ENCODE results near the gene RPL15. TPM values are rescaled to one million over a fixed set of nuclear protein-coding genes. Genes with fewer than 3 reads are reported as not detected.

RPL15 gene
- total RNA-seq, 1 donor from 2014 or later, result 1,629 TPM

DNA sequence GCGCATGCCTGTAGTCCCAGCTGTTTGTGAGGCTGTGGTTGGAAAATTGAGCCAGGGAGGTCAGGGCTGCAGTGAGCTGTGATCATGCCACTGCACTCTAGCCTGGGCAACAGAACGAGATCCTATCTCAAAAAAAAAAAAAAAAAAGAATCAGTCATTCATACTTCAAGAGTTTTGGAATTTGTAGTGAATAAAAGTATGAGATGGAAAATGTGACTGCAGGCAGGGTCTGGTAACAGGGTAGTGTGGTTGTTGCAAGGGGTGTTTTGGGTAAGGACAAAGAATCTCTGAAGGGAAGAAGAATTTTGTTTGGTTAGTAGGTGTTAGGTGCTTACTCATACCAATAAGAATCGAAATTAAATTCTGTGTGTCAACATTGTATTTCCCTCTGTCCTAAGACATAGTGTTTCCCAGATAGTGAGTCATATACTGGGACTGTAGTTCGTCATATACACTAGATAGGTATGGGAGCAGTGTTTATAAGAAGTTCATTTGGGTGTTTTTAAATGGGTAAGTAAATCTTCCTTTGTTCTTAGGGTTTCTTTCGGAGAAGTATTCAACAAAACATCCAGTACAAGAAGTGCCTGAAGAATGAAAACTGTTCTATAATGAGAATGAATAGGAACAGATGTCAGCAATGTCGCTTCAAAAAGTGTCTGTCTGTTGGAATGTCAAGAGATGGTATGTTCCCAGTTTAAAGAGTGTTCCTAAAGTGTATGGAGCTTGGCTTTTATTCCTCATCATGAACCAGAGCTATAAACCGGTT, 42.4 kb downstream of the RPL15 start:
- H3K79me2 ChIP-seq (ENCODE audit: insufficient read depth, low read length), result peaks cover 9% of the 10 kb centered on the region
- no peak overlapping the region for H2AFZ ChIP-seq (ENCODE audit: low read depth, low read length)
- H3K4me3 ChIP-seq (ENCODE audit: insufficient read depth, low read depth, low read length), result no peak overlapping the region
- peak overlapping the region; percentile 67 for H3K27ac ChIP-seq (ENCODE audit: low read depth, low read length)
- peaks cover 10% of the 10 kb centered on the region for H3K36me3 Mint-ChIP-seq (ENCODE audit: low read depth, unreplicated experiment)
- H3K27me3 ChIP-seq (ENCODE audit: insufficient read depth, low read length), result no peaks in the 10 kb centered on the region
- peaks cover 8% of the 10 kb centered on the region for H3K4me1 ChIP-seq (ENCODE audit: insufficient read depth, low read length)
- peak; percentile 94 for DNase-seq (ENCODE audit: low read depth)
- no peaks in the 10 kb centered on the region for H3K9me3 ChIP-seq (ENCODE audit: insufficient read depth, low read depth, low read length)
- H3K9me3 Mint-ChIP-seq (ENCODE audit: unreplicated experiment), result no peaks in the 10 kb centered on the region
- peak overlapping the region; percentile 1 for H3K4me3 Mint-ChIP-seq (ENCODE audit: unreplicated experiment)
- peaks cover 29% of the 10 kb centered on the region for H3K4me1 Mint-ChIP-seq (ENCODE audit: low read depth, unreplicated experiment)
- peaks cover 10% of the 10 kb centered on the region for H3K36me3 ChIP-seq (ENCODE audit: insufficient read depth, low read length)
- TF ChIP-seq, protein P1, sequence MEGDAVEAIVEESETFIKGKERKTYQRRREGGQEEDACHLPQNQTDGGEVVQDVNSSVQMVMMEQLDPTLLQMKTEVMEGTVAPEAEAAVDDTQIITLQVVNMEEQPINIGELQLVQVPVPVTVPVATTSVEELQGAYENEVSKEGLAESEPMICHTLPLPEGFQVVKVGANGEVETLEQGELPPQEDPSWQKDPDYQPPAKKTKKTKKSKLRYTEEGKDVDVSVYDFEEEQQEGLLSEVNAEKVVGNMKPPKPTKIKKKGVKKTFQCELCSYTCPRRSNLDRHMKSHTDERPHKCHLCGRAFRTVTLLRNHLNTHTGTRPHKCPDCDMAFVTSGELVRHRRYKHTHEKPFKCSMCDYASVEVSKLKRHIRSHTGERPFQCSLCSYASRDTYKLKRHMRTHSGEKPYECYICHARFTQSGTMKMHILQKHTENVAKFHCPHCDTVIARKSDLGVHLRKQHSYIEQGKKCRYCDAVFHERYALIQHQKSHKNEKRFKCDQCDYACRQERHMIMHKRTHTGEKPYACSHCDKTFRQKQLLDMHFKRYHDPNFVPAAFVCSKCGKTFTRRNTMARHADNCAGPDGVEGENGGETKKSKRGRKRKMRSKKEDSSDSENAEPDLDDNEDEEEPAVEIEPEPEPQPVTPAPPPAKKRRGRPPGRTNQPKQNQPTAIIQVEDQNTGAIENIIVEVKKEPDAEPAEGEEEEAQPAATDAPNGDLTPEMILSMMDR (IDR thresholded peaks at IDR 0.05; ENCODE audit: insufficient read depth, low read depth, low read length), result no peak
- no peak for TF ChIP-seq EZH2 (IDR thresholded peaks at IDR 0.05; ENCODE audit: insufficient read depth, low read length)
- H3K9ac ChIP-seq (ENCODE audit: low read length), result peak overlapping the region; percentile 55
- H3K4me2 ChIP-seq (ENCODE audit: low read length), result peak overlapping the region; percentile 49
- H3K27me3 Mint-ChIP-seq (ENCODE audit: low read depth, unreplicated experiment), result no peaks in the 10 kb centered on the region
- peak overlapping the region; percentile 60 for H3K27ac Mint-ChIP-seq (ENCODE audit: unreplicated experiment)
- peak; percentile 59 for FAIRE-seq
- peaks cover 13% of the 10 kb centered on the region for H4K20me1 ChIP-seq (ENCODE audit: insufficient read depth, low read length)

DNA sequence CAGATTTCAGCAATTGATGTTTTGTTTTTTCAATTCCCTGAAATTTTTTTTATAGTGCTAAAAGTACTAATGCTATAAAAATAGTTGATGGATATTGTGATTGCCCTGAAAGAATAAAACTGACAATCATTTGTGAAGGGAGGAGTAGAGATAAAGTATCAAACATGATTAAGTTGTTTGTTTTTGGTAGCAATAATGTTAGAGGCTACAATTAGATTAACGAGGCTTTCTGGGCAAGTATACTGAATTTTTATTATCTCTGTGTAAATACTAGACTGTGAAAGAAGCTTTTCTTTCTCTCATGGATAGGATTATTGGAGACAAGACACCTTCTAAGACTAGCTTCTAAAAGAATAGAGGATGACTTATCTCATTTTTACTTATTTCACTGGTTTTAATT, 43.7 kb downstream of the RPL15 start:
- Histone ChIP-seq H4K20me1 (ENCODE audit: insufficient read depth, low read length) (peaks cover 5% of the 10 kb centered on the region), H3K4me2 (ENCODE audit: low read length) (no peak overlapping the region), H3K27ac (ENCODE audit: low read depth, low read length) (no peak overlapping the region), H3K27me3 (ENCODE audit: insufficient read depth, low read length) (no peaks in the 10 kb centered on the region), H3K9me3 (ENCODE audit: insufficient read depth, low read depth, low read length) (no peaks in the 10 kb centered on the region), H3K9ac (ENCODE audit: low read length) (no peak overlapping the region), H2AFZ (ENCODE audit: low read depth, low read length) (no peak overlapping the region), H3K36me3 (ENCODE audit: insufficient read depth, low read length) (peaks cover 10% of the 10 kb centered on the region), H3K79me2 (ENCODE audit: insufficient read depth, low read length) (no peaks in the 10 kb centered on the region), H3K4me1 (ENCODE audit: insufficient read depth, low read length) (peaks cover 8% of the 10 kb centered on the region), H3K4me3 (ENCODE audit: insufficient read depth, low read depth, low read length) (no peak overlapping the region)
- TF ChIP-seq, protein P1 (IDR thresholded peaks at IDR 0.05; ENCODE audit: insufficient read depth, low read depth, low read length), result no peak
- no peak for TF ChIP-seq EZH2 (IDR thresholded peaks at IDR 0.05; ENCODE audit: insufficient read depth, low read length)
- Mint-ChIP-seq H3K36me3 (ENCODE audit: low read depth, unreplicated experiment) (peaks cover 10% of the 10 kb centered on the region), H3K4me3 (ENCODE audit: unreplicated experiment) (no peak overlapping the region), H3K27me3 (ENCODE audit: low read depth, unreplicated experiment) (no peaks in the 10 kb centered on the region), H3K27ac (ENCODE audit: unreplicated experiment) (peak overlapping the region; percentile 12), H3K4me1 (ENCODE audit: low read depth, unreplicated experiment) (peaks cover 29% of the 10 kb centered on the region), H3K9me3 (ENCODE audit: unreplicated experiment) (no peaks in the 10 kb centered on the region)
- no peak for FAIRE-seq
- DNase-seq (ENCODE audit: low read depth), result no peak

DNA sequence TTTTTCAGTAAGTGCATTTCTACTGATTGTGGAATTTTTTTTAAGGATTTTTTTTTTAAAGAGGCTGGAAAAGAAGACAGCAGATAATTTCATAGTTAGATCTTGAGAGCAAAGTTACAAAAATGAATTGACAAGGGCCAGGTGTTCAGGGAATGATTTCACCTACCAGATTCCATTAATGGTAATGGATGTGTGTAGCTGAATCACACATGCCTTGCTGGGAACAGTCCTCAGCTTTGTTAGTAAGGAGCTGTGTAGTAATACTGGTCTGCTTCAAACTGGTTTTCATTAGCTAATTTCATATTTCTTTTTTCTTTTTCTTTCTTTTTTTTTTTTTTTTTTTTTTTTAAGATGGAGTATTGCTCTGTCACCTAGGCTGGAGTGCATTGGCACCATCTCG, 44.1 kb downstream of the RPL15 start:
- Mint-ChIP-seq H3K4me3 (ENCODE audit: unreplicated experiment) (no peak overlapping the region), H3K9me3 (ENCODE audit: unreplicated experiment) (no peaks in the 10 kb centered on the region), H3K4me1 (ENCODE audit: low read depth, unreplicated experiment) (peaks cover 29% of the 10 kb centered on the region), H3K36me3 (ENCODE audit: low read depth, unreplicated experiment) (peaks cover 10% of the 10 kb centered on the region), H3K27me3 (ENCODE audit: low read depth, unreplicated experiment) (no peaks in the 10 kb centered on the region), H3K27ac (ENCODE audit: unreplicated experiment) (peak overlapping the region; percentile 12)
- no peak overlapping the region for H2AFZ ChIP-seq (ENCODE audit: low read depth, low read length)
- no peaks in the 10 kb centered on the region for H3K79me2 ChIP-seq (ENCODE audit: insufficient read depth, low read length)
- no peak for FAIRE-seq
- H3K4me2 ChIP-seq (ENCODE audit: low read length), result no peak overlapping the region
- no peaks in the 10 kb centered on the region for H3K9me3 ChIP-seq (ENCODE audit: insufficient read depth, low read depth, low read length)
- H3K27me3 ChIP-seq (ENCODE audit: insufficient read depth, low read length), result no peaks in the 10 kb centered on the region
- H3K36me3 ChIP-seq (ENCODE audit: insufficient read depth, low read length), result peaks cover 8% of the 10 kb centered on the region
- TF ChIP-seq, protein P1 (IDR thresholded peaks at IDR 0.05; ENCODE audit: insufficient read depth, low read depth, low read length), result no peak
- TF ChIP-seq EZH2 (IDR thresholded peaks at IDR 0.05; ENCODE audit: insufficient read depth, low read length), result no peak
- H3K4me1 ChIP-seq (ENCODE audit: insufficient read depth, low read length), result peaks cover 8% of the 10 kb centered on the region
- no peak overlapping the region for H3K9ac ChIP-seq (ENCODE audit: low read length)
- no peak overlapping the region for H3K4me3 ChIP-seq (ENCODE audit: insufficient read depth, low read depth, low read length)
- H3K27ac ChIP-seq (ENCODE audit: low read depth, low read length), result no peak overlapping the region
- DNase-seq (ENCODE audit: low read depth), result no peak
- peaks cover 5% of the 10 kb centered on the region for H4K20me1 ChIP-seq (ENCODE audit: insufficient read depth, low read length)

Data from astrocyte (in vitro differentiated cells and primary cell).